Stimulated activated CD4-positive, alpha-beta T cell treated with anti-CD3 and anti-CD28 coated beads, Interleukin-1b, Interleukin-23, amount 100 ng/mL, for 24 hours (primary cell): ENCODE data around the gene PPP1R1B.

Source experiments
- DNase-seq, 4 experiments: peaks; one replicate each; pipeline ENCODE4 v3.0.0-alpha.2; 2020; ENCODE audit warnings: low read depth in 4 of 4, low spot score in 1 of 4

PPP1R1B gene

DNA sequence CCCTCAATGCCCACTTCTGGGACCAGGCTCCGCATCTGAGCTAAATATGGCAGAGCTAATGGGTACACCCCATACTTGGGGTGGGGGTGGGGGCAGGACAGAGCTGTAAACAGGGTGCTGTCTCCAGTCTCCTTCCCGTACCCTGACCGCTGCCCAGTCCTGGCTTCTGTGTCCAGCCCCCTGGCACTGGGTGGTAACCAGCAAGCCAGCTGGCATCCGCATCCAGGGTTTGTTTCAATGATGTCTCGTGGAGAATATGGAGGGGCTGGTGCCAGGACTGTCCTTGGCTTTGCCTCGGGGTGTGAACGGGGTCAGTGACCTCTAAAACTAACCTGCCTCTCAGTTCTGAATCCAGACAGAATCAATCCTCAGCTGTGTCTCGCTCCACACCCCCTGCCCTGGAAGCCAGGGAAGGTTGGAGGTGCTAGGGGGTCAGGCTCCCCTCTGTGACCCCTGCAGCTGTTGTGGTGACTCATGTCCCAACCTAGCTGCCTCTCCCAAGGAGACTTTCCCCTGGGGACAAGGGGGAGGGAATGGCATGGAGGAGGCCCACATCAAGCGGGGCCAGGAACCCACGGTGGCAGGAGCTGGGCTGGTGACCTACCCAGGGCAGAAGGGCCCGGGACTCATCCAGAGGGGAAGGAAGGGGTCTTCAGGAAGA lies 40.0 kb downstream of the PPP1R1B start:
- DNase-seq, result no peak

DNA sequence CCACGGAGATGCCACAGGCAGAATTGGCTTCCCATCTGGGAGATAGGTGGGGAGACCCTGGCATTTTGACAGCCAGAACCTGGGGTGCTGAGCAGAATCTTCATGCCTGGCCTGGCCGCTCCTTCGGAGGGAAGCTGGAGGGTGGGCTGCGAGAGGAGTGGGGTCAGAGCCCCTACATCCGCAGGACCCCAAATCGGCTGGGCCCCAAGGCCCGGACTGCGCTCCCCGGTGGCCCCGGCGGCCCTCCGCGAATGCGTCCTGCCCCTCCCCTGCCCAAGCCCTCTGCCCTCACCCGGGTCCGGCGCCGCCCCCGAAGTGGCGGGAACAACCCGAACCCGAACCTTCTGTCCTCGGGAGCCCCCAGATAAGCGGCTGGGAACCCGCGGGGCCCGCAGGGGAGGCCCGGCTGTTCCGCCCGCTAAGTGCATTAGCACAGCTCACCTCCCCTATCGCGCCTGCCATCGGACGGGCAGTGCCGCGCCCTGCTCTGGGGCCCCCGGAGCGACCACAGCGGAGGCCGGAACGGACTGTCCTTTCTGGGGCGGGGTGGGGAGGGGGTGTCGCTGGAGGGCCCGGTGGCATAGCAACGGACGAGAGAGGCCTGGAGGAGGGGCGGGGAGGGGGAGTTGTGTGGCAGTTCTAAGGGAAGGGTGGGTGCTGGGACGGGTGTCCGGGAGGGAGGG lies 40.7 kb downstream of the PPP1R1B start:
- no peak for DNase-seq

DNA sequence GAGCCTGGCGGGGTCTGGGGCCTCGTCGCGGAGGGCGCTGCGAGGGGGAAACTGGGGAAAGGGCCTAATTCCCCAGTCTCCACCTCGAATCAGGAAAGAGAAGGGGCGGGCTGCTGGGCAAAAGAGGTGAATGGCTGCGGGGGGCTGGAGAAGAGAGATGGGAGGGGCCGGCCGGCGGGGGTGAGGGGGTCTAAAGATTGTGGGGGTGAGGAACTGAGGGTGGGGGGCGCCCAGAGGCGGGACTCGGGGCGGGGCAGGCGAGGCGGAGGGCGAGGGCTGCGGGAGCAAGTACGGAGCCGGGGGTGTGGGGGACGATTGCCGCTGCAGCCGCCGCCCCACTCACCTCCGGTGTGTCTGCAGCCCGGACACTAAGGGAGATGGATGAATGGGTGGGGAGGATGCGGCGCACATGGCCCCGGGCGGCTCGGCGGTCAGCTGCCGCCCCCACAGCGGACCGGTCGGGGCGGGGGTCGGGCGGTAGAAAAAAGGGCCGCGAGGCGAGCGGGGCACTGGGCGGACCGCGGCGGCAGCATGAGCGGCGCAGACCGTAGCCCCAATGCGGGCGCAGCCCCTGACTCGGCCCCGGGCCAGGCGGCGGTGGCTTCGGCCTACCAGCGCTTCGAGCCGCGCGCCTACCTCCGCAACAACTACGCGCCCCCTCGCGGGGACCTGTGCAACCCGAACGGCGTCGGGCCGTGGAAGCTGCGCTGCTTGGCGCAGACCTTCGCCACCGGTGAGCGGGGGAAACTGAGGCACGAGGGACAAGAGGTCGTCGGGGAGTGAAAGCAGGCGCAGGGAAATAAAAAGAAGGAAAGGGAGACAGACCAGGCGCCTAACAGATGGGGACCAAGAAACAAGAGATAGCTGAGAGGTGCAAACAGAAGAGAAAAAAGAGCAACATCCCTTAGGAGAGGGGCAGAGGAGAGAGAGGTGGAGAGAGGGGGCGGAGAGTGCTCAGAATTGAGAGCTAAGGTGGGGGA lies 41.5 kb downstream of the PPP1R1B start, which contains the start of gene PNMT:
Gene PNMT, plus strand, starts transcription at position 509 of the 980 bp plus-strand sequence. Its CDS starts 23 bp downstream, at position 532.
- peak; percentile 35 to 71 (median 55) for DNase-seq

GRCh38 chr17:39669897-39670735 lies 43.4 kb downstream of the PPP1R1B start:
- no peak for DNase-seq

DNA sequence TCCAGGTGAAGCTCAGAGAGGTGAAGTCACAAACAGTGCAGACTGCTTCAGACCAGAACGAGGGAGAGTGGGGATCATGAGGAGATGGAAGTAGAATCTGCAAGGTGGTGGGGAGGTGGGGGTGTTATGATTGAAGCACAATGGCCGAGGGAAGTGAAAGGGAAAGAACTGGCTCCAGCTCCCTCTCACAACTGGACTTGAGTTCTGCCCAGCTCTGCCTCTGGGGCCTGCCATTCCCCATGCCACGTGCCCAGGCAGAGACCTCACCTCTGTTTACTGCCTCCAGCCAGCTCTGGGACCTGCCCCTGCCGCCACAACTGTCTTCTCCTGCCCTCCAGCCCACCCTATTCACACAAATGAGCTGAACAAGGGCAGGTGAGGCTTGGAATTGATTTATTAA lies 44.0 kb downstream of the PPP1R1B start:
- DNase-seq, result no peak

- no peak for DNase-seq
Observed at GRCh38 chr17:39671651-39672521, 45.1 kb downstream of the PPP1R1B start.

DNA sequence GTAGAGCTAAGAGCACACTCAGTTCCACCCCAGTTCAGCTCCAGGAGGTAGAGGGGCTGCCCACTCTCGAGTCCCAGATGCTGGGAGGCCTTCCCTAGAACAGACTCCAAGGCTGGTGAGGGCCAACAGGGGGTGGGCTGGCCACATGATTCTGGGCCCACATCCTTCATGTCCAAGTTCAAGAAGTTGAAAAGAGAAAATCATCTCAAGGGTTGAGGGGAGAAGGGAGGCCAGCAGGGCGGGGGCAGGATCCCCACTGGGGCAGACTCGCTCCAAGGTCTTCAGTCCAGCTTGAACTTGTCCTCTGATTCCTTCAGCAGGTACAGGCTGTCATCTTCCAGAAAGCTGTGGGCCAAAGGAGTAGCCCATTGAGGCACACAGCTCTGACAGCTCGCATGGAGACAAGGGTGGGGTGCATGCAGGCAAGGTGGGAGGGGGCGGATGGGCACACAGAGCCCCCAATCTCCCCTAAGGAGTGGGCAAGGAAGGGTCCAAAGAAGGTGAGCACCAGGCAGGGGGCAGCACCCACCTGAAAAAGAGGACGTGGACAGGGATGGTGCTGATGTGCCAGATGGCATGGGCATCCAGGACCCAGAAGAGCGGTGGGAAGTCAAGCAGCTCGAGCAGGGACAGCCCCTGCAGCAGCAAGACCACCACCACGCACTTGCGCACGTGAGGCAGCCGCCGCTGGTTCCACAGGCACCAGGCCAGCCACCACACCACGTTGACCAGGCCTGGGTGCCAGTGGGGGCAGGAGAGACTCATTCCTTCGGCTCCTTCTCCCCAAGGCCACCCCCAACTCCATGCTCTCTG lies 46.0 kb downstream of the PPP1R1B start:
- no peak for DNase-seq

DNA sequence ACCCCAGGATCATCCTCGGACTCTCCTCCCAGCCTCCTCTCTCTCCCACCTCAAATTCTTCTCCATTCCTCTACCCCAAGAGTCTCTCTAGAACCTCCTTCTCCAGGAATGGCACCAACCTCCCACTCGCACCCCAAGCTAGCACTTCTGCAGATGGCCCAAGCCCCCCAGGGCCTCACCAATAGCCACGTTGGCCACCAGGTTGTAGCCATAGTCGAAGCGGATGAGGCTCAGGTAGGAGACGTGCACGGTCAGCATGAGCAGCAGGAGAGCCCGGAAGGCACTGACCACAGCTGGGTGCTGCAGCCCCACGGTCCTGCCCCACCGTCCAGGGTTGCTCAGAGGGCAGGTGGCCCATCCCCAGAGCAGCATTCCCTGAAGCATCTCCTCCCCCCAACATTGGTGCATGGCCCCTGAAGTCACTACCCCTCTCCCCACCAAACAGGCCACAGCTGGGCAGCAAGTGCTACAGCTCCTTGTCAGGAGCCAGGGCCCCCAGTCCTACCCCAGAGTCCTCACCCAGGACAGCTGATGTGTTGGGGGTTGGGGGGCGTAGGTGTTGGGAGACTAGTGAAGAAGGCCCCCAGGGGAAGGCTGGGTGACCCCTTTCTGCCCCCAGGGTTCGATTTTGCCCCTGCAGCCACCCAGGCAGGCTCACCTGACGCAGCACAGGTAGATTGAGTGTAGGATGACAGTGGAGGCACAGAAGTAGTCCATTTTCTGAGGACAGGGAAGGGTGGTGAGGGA lies 46.8 kb downstream of the PPP1R1B start:
- no peak for DNase-seq

GRCh38 chr17:39674179-39674578 lies 47.4 kb downstream of the PPP1R1B start:
- no peak for DNase-seq

- DNase-seq, result no peak
Observed at GRCh38 chr17:39674702-39675389, 48.1 kb downstream of the PPP1R1B start.

- no peak for DNase-seq
Observed at GRCh38 chr17:39675390-39676082, 48.8 kb downstream of the PPP1R1B start.

DNA sequence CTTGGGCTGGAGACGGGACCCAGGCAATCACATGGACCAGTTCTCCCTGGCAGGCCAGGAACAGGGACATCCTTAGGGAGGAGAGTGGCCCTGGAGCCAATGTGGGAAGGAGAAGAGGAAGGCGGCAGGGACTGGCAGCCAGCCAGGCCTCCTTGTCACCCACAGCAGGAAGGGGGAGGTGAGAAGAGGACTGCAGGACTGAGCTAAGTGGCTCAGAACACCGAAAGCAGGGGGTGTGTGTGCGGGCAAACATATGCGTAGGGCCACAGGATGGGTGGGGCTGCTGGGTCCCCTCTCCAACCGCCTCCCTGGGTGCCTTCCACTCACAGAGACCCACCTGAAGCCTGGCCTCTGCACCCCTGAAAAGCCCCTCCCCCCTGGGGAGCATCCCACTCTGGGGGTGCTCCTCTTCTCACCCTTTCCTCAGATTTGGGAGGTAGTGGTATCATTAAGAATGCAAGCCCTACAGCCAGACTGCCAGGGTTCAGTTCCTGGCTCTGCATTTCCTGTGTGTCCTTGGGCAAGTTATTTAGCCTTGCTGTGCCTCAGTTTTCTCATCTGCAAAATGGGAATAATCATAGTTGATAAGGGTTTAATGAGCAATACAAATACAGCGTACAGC lies 49.6 kb downstream of the PPP1R1B start:
- DNase-seq, result no peak

DNA sequence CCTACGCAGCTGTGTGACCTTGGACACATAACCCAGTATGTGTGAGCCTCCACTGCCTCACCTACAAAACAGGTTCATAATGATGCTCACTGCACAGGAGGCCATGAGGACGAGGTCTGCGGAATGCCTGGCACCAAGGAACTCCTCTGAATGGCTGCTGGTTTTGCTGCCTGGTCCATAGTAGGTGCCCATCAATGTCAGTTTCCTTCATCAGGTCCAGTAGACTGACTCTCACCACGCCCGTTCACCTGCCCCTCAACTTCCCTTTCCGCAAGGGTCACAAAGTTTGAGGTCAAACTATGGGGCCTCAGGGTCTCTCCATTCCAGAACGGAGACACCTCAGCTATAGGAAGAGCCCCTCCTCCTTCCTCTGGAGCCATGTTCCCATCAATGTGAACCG lies 50.3 kb downstream of the PPP1R1B start:
- DNase-seq, result no peak

DNA sequence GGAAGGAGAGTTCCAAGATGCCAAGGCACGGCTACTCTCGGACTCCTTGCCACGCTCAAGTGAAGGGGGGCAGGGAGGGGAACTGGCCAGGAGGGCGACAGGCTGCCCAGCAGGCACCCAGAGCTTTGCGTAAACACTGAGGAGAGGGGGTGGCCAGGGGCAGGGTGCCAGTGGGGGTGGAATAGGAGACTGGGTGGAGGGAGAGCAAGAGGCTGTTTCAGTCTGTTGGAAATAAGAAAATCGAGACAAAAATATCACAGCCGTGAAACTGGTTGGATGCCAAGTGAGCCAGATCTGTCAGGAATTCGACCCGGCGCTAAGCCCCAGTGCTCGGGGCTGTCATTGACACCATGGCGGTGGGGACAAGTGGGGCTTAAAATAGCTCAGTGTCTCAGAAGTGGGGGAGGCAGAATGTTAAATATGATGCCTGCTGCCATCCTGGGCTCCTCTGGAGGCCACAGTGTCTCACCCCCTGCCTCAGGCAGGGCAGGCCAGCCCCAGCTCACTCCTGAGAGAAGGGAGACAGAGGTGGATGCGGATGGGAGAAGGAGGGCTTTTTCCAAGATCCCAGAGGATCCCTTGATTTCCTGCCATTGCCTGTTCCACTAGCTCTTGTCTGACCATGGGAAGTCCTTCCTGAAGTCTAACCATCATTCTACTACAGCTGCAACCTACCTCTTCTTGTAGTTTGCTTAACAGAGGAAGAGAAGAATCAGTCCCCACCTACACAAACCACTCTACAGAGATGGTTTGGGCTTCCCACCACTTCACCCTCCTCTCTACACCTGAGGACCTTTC lies 51.0 kb downstream of the PPP1R1B start:
- no peak for DNase-seq

DNA sequence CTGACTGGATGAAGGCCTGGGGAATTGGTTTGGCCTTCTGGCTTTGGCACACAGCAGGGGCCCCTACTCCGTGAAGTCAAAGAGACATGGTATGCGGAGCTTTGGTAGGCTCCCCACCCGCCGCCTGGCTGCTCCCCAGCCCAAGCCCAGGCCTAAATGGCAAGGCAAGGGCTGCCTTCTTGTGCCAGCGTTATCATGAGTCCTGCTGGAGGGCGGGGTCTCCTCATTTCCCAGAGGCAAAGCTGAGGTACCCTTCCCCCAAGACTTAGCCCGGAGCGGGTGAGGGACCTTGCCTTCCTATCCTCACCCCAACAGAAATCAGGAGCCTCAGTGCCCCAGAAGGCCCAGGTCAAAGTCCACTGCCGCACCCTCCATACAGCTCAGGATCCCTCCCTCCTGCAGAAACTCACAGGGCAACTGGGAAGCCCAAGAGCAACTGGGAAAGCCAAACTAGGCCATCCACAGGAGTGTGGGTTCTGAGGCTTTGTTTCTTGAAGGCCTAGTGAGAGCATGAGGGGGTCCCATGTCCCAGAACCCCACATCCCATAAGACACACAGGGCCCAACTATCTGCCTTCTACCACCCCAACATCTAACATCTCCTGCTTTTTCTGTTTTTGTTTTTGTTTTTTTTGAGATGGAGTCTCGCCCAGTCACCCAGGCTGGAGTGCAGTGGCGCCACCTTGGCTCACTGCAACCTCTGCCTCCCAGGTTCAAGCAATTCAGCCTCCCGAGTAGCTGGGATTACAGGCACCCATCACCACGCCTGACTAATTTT lies 51.8 kb downstream of the PPP1R1B start:
- no peak for DNase-seq
